ENCODE measurements around the gene ERCC2. TPM values are rescaled to one million over a fixed set of nuclear protein-coding genes. Genes with fewer than 3 reads are reported as not detected.
A peak's percentile ranks its signal among the peaks of the same experiment; 100 is the strongest.

ERCC2 gene
- total RNA-seq, 1 experiment from 2014 or later = 27.8 TPM

DNA sequence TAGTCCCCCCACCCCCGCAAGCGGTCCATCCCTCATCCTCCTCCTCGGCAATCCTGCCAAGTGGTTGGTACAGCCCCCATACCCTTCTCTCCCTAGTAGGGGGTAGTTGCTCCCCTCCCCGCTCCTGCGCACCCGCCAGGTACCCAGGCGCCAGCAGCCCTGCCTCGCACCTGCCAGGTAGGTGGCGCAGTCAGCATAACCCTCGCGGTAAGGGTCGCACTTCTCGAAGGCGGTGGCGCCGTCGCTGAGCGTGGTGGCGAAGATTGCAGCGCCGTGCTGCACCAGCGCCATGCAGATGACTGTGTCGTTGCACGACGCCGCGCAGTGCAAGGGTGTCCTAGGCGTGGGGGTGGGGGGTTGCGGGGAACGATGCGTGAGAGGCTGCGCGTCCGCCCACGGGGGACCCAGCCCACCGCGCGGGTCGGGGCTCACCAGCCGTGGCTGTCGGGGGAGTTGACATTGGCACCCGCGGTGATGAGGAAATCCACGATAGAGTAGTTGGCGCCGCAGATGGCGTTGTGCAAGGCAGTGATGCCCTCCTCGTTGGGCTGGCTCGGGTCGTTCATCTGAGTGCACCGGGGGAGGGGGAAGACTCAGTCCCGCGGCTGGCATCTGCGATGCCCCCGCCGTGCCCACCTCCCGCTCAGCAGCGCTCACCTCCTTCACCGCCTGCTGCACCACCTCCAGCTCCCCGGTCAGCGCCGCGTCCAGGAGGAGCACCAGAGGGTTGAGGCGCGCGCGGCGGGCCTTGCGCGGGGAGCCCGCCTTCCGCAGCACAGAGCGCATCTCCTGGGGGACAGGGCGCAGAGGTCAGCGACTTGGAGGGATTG, 15.2 kb upstream of the ERCC2 start:
- H3K4me3 Mint-ChIP-seq (ENCODE audit: unreplicated experiment) = no peak overlapping the region
- CTCF ChIA-PET = interaction anchor here (0.5 kb wide), 1 partner anchor 14 kb away, joined by 3 read pairs; no protein-coding TSS in a partner anchor
- no peaks in the 10 kb centered on the region for H3K9me3 Mint-ChIP-seq (ENCODE audit: unreplicated experiment)
- DNase-seq (ENCODE audit: unreplicated experiment) = no peak
- no peaks in the 10 kb centered on the region for H3K4me1 Mint-ChIP-seq (ENCODE audit: insufficient read depth, unreplicated experiment)
- POLR2A ChIA-PET = interaction anchor here (1.1 kb wide), 1 partner anchor 15 kb away, joined by 3 read pairs; the partner anchor contains the start of gene ERCC2
- H3K27ac Mint-ChIP-seq (ENCODE audit: low read depth, unreplicated experiment) = no peak overlapping the region
- no peaks in the 10 kb centered on the region for H3K27me3 Mint-ChIP-seq (ENCODE audit: insufficient read depth, unreplicated experiment)
- peaks cover 38% of the 10 kb centered on the region for H3K36me3 Mint-ChIP-seq (ENCODE audit: insufficient read depth, unreplicated experiment)
- BruUV-seq (replicated peaks) = no TSS peak
- TF ChIP-seq, protein P1, sequence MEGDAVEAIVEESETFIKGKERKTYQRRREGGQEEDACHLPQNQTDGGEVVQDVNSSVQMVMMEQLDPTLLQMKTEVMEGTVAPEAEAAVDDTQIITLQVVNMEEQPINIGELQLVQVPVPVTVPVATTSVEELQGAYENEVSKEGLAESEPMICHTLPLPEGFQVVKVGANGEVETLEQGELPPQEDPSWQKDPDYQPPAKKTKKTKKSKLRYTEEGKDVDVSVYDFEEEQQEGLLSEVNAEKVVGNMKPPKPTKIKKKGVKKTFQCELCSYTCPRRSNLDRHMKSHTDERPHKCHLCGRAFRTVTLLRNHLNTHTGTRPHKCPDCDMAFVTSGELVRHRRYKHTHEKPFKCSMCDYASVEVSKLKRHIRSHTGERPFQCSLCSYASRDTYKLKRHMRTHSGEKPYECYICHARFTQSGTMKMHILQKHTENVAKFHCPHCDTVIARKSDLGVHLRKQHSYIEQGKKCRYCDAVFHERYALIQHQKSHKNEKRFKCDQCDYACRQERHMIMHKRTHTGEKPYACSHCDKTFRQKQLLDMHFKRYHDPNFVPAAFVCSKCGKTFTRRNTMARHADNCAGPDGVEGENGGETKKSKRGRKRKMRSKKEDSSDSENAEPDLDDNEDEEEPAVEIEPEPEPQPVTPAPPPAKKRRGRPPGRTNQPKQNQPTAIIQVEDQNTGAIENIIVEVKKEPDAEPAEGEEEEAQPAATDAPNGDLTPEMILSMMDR (IDR thresholded peaks at IDR 0.05; ENCODE audit: unreplicated experiment) = no peak
- intact Hi-C loops (cut with micrococcal nuclease) = no loop called here

DNA sequence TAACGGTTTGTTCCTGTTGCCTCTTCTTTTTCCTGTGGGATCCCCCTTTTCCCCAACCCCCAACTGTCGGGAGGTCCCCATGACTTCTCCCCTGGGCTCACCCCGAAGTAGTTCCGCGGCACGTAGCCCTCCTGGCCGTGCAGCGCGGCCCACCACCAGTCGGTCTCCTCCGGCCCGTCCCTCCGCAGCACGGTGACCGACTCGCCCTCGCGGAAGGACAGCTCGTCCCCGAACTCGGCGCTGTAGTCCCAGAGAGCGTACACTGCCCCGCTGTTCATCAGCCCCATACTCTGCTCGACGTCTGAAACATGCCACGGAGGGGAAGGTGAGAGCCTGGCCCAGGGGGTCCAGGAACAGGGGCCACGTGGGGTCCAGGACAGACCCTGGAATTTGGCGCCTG, 12.1 kb upstream of the ERCC2 start:
- Mint-ChIP-seq H3K27ac (ENCODE audit: low read depth, unreplicated experiment) (no peak overlapping the region), H3K9me3 (ENCODE audit: unreplicated experiment) (no peaks in the 10 kb centered on the region)

DNA sequence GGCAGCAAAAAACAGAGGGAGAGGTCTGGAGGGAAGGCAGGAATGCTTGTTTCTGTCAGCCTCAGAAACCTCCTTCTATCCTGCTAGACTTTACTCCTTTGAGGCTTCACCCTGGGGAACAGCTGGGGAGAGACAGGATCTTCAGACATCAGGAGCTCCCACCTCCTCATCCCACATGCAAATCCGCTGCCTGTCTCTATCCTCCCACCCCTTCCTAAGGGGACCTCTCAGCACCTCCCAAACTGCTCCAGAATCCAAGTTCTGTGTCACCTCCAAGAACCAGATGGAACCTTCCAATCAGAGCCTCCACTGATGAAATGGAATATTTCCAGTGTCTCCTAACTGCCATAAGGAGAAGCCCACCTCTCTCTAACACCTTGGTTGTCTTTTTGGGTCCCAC, 9.7 kb upstream of the ERCC2 start:
- Mint-ChIP-seq H3K4me3 (ENCODE audit: unreplicated experiment) (no peak overlapping the region), H3K9me3 (ENCODE audit: unreplicated experiment) (no peaks in the 10 kb centered on the region), H3K4me1 (ENCODE audit: insufficient read depth, unreplicated experiment) (peaks cover 5% of the 10 kb centered on the region), H3K27ac (ENCODE audit: low read depth, unreplicated experiment) (peak overlapping the region; percentile 47), H3K27me3 (ENCODE audit: insufficient read depth, unreplicated experiment) (no peaks in the 10 kb centered on the region), H3K36me3 (ENCODE audit: insufficient read depth, unreplicated experiment) (peaks cover 33% of the 10 kb centered on the region)
- no peak for DNase-seq (ENCODE audit: unreplicated experiment)
- ChIA-PET POLR2A (interaction anchor here (0.7 kb wide), 1 partner anchor 56 kb away, joined by 3 read pairs; no protein-coding TSS in a partner anchor), CTCF (interaction anchor here (0.8 kb wide), 1 partner anchor 99 kb away, joined by 3 read pairs; no protein-coding TSS in a partner anchor)
- intact Hi-C loops (cut with micrococcal nuclease) = no loop called here
- no TSS peak for BruUV-seq (replicated peaks)
- TF ChIP-seq, protein P1 (IDR thresholded peaks at IDR 0.05; ENCODE audit: unreplicated experiment) = no peak

More for the DNA sequence above, 12.1 kb upstream of the ERCC2 start:
- Mint-ChIP-seq H3K4me1 (ENCODE audit: insufficient read depth, unreplicated experiment) (peaks cover 5% of the 10 kb centered on the region), H3K36me3 (ENCODE audit: insufficient read depth, unreplicated experiment) (peaks cover 39% of the 10 kb centered on the region), H3K4me3 (ENCODE audit: unreplicated experiment) (no peak overlapping the region), H3K27me3 (ENCODE audit: insufficient read depth, unreplicated experiment) (no peaks in the 10 kb centered on the region)
- intact Hi-C loops (cut with micrococcal nuclease) = no loop called here
- ChIA-PET CTCF (interaction anchor here (1.0 kb wide), 1 partner anchor 11 kb away, joined by 3 read pairs; no protein-coding TSS in a partner anchor), POLR2A (no interaction called here)
- TF ChIP-seq, protein P1 (IDR thresholded peaks at IDR 0.05; ENCODE audit: unreplicated experiment) = no peak
- BruUV-seq (replicated peaks) = no TSS peak
- no peak for DNase-seq (ENCODE audit: unreplicated experiment)

DNA sequence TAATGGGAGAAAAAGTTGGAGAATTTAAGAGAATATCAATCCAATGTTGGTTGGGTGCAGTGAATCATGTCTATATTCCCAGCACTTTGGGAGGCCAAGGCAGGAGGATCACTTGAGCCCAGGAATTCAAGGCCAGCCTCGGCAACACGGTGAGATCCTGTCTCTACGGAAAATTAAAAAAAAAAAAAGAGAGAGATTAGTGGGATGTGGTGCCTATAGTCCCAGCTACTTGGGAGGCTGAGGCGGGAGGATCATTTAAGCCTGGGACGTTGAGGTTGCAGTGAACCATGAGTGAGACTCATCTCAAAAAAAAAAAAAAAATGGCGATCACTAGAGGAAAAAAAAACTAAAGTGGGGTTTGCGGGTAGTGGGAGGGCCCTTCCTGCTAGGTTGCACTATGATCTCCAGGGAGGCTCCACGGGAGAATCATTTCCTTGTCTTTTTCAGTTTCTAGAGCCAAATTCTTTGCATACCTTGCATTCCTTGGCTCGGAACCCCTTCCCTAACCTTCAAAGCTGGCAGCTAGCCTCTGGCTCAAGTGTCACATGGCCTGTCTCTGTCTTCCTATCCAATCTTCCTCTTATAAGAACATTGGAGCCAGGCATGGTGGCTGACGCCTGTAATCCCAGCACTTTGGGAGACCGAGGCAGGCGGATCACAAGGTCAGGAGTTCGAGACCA, 5.8 kb upstream of the ERCC2 start:
- DNase-seq (ENCODE audit: unreplicated experiment) = peak; percentile 87
- Mint-ChIP-seq H3K4me3 (ENCODE audit: unreplicated experiment) (no peak overlapping the region), H3K27ac (ENCODE audit: low read depth, unreplicated experiment) (no peak overlapping the region), H3K36me3 (ENCODE audit: insufficient read depth, unreplicated experiment) (peaks cover 10% of the 10 kb centered on the region), H3K27me3 (ENCODE audit: insufficient read depth, unreplicated experiment) (no peaks in the 10 kb centered on the region), H3K9me3 (ENCODE audit: unreplicated experiment) (no peaks in the 10 kb centered on the region), H3K4me1 (ENCODE audit: insufficient read depth, unreplicated experiment) (peaks cover 5% of the 10 kb centered on the region)
- ChIA-PET POLR2A (interaction anchor here (0.7 to 2.1 kb wide), 3 partner anchors 15 to 30 kb away, joined by 3 to 8 read pairs (median 3); no protein-coding TSS in a partner anchor), CTCF (no interaction called here)
- no TSS peak for BruUV-seq (replicated peaks)
- TF ChIP-seq, protein P1 (IDR thresholded peaks at IDR 0.05; ENCODE audit: unreplicated experiment) = no peak
- intact Hi-C loops (cut with micrococcal nuclease) = loop anchor here (2.0 kb wide), 1 partner anchor 29 kb away; the partner anchor contains the start of gene PPP1R13L

Measured in MCF 10A (cell line).